HG03045 (cell line): Measurements from ENCODE around the gene PDE6B.
"Not testable (repeated sequence)": the region's sequence is repeated elsewhere in the genome, so short reads cannot be mapped to it uniquely, and the experiment has no call there.

Experiments used
- ATAC-seq: cut with Tn5 transposase; IDR thresholded peaks from one replicate; pipeline ENCODE4 v1.9.1; 2021; ENCODE audit warnings: mild to moderate bottlenecking, moderate library complexity; ENCODE audit not compliant: unreplicated experiment

The PDE6B gene

GRCh38 chr4:682490-683172 lies 57.3 kb downstream of the PDE6B start:
- ATAC-seq = no peak

DNA sequence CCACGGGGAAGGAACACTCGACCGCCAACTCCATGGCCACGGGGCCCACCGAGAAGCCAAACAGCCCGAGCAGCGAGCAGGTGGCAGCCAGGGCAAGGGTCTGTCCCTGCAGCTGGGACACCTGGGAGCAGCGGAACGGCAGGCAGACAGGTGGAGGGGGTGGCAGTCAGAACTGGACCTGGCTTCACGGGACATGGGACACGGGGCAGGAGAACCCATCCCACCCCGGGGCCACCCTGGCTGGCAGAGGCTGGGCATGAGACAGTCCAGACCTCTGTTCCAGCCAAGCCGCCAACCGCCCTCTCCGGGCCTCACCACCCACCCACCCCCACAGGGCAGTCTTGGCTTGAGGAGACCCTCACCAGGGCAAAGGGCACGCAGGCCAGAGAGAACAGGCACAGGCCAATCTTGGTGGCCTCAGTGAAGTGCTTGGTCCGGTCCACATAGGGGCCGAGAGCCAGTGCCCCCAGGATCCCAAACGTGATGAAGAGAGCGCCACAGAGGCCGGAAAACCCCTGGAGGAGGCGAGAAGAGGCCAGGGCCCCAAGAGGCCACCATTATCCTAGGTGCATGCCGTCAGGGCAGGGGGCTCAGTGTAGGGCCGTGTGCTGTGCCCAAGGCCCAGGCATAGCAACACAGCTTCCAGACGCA lies 58.0 kb downstream of the PDE6B start:
- no peak for ATAC-seq

- no peak for ATAC-seq
Measured at GRCh38 chr4:683982-684622, 58.7 kb downstream of the PDE6B start.

DNA sequence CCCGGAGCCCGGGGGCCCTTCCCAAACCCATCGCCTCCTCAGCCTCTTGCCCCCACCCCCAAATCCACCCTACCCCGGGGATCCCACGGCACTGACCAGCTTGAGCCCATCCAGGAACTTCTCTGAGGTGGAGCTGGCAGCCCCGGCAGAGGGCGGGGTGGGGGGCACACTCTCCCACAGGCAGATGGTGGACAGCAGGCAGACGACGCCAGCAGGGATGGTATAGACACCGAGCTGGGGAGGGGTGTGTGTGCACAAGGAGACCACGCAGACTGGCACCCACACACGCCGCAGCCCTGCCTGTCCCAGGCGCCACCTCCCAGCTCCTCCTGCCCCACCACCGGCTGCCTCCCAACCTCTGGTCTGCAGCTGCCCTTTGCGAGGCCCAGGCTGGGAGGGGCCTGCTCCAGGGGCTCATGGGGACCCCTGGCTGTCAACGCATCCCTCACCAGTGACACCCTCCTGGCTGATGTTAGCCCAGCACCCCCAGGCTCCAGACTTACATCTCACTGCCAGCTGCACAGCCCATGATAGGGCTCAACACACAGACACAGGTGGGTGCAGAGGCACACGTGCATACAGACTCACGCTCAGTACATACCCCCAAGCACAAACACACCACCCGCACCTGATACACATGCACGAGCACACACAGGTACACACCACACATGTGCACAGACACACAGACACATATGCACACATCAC lies 59.4 kb downstream of the PDE6B start:
- no peak for ATAC-seq

- no peak for ATAC-seq
Measured at GRCh38 chr4:685679-686412, 60.5 kb downstream of the PDE6B start.

DNA sequence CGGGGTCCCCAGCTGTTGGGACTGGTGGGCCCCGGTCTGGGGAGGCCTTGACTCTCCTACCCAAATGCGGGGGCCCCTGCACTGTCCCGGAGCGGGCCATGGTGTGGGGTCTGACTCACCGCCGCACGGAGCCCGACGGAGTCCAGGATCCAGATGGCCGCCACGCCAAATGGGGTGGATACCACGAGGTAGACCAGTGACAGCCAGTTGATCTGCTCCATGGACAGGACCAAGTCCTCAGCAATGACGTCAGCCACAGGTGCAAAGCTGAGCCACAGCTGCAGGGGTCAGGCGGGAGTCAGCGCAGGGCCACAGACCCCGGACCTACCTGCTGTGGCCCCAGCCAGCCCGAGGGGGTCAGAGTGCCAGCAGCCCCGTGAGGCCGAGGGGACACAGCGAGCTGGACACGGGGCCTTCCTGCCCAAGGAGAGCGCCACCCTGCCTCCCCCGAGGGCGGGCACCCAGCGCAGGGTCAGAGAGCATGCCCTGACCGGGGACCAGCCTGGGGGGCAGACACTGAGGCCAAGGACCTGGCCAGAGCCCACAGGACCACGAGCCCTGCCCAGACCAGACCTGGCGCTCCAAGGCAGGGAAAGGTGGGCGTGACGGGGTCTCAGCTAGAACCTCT lies 61.2 kb downstream of the PDE6B start:
- no peak for ATAC-seq

GRCh38 chr4:687048-687970 lies 61.9 kb downstream of the PDE6B start:
- ATAC-seq = no peak

DNA sequence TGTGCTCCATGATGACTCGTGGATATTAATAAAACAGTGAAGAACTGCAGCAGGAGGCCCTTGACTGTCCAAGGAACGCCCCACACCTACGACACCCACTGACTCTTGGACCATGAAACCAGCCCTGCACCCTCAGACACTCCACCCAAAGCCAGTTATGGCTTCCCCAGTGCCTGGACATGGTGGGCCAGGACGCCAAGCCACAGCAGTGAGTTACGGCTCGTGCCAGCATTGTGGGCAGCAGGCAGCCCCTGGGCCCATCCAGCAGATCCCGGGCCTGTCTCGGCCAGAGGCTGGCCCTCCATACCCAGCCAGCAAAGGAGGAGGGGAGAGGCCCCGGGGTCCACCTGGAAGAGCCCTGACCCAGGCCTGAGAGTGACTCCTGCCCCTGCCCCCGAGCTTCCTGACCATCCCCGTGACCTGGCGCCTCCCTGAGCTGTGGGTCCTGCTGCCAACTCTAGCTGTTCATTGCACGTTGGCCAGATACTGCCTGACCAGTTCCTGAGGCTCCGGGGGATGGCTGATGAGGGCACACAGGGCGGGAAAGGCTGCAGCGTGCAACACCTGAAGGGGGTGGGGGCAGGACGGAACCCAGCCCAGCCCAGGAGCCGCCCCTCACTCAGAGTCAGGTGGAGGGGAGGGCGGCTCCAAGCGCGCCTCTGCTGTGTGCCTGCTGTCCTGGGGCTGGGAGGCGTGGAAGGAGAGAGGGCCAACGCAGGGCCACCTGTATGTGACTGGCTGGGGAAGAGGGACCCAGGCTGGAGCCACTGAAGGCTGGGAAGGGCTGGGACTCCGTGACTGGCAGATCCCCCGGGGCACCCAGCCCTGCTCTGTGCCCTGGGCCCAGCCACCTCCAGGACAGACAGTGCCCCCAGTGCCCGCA lies 62.8 kb downstream of the PDE6B start:
- no peak for ATAC-seq

- no peak for ATAC-seq
Measured at GRCh38 chr4:688854-689681, 63.7 kb downstream of the PDE6B start, which contains the start of gene SLC49A3. Gene SLC49A3, minus strand, starts transcription at chr4:689151. Its CDS starts 24 bp downstream, at chr4:689127.

DNA sequence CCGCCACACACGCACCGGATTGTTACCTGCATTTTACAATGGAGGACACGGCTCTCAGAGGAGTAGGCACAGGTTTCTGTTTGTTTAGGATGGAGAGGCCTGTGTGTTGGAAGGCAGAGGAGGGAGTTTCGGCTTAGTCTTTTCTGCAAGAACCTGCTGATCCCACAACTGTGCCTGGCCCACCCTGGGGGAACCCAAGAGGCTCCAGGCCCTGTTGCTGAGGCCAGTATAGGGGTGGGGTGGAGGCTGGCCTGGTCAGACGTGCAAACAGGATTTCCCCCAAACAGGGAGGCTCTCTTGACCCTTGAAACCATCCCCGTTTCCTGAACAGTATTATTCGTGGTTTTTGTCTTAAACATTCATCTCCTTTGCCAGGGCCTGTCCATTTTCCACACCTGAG lies 64.3 kb downstream of the PDE6B start:
- ATAC-seq = no peak

GRCh38 chr4:692771-693554 lies 67.6 kb downstream of the PDE6B start:
- no peak for ATAC-seq

DNA sequence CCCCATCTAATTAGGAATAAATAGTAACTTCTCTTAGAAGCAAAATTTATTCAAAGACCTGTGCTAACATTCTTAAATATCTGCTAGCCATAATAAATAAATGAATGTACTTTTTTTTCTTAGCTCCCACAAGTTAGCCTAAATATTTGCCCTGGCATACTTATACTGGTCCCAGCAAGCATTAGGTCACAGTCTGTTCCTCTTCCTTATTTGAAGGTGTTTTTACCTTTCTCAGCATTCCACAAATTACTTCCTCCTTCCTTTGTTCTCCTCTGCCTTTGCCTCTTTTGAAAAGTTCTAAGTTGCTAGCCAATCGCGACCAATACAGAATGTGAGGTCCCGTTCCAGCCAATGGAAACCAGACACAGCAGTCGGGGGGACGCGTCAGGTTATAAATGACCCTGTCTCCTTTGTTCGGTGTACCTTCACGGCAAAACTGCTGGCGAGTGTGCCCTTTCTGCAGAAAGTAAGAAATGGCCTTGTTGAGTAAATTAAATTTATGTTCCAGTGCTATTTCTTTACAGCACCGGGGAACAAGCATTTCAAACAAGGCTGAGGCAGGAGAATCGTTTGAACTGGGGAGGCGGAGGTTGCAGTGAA lies 69.1 kb downstream of the PDE6B start:
- not testable (repeated sequence) for ATAC-seq

GRCh38 chr4:699816-700580 lies 74.6 kb downstream of the PDE6B start:
- ATAC-seq = no peak

- no peak for ATAC-seq
Measured at GRCh38 chr4:700587-701264, 75.4 kb downstream of the PDE6B start.

DNA sequence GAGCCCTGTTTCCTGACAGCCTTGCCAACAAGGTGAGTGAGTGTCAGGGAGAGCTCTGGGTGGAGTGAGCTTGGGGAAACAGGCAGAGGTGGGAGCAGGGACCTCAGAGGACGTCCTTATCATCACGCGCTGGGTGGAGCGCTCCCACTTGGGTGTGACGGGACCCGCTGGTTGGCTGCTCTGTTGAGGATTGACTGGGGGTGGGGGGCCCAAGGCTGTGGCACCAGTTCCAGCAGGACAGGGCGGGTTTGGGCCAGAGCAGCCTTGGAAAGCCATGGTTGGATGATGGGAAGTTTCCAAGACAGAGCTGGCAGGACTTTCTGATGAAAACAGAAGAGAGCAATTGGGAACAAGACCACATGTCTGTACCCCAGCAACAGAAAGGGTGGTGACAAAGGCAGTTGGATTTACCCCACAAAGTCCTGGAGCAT lies 77.3 kb downstream of the PDE6B start:
- no peak for ATAC-seq
